SHP77 treated with DMSO at 0.1 percent for 48 hours (cell line): ENCODE measurements around the gene TPT1.
"Not testable (repeated sequence)": the region's sequence is repeated elsewhere in the genome, so short reads cannot be mapped to it uniquely, and the experiment has no call there.

Experiments
- DNase-seq: peaks from one replicate; lab custom pipeline; 2025; lab: John Stamatoyannopoulos, UW

Gene TPT1

DNA sequence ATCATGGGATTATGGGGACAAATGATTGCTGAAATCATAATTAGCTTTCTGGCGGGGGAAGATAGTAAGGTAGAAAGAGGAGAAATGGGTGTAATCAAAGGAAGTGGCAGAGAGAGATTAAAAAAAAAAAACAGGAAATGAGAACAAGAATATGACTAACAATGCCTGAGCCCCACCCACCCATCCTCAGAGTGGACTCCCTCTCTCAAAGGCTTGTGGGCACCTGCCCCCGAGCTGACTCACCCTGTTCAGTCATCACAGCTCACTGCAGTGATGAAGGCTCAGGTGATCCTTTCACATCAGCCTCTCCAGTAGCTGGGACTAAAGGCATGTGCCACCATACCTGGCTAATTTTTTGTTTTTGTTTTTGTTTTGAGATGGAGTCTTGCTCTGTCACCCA lies 26.4 kb upstream of the TPT1 start:
- DNase-seq: no peak

GRCh38 chr13:45365558-45365885 lies 24.5 kb upstream of the TPT1 start:
- no peak for DNase-seq

DNA sequence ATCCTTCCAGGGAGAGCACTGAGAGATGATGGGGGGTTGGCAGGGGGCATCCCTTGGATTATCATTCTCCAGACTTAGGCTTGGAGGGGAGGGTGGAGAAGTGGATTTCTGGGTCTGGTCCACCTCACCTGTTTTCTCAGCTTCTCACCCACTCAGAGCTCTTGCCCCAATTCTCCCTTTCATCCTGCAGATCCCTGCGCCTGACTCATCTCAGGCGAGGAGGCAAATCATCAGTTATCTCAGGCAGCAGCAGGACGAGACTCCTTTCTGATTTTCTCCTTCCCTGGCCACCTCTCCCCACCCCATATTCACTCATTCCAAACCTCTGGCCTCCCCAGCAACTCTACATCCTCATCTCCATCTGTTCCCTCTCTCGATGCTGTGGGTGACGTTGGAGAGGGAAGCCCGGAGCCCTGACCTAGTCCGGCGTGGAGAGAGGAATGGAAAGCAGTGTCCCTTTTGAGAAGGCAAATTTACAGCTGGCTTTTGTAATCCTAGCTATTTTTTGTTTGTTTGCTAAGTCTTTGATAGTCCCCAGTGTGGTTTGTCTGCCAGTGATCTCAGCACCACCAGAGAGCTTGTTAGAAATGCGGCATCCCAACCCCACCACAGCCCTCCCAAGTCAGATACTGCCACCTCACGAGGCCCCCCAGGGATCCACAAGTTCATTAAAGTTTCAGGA lies 24.0 kb upstream of the TPT1 start:
- no peak for DNase-seq

DNA sequence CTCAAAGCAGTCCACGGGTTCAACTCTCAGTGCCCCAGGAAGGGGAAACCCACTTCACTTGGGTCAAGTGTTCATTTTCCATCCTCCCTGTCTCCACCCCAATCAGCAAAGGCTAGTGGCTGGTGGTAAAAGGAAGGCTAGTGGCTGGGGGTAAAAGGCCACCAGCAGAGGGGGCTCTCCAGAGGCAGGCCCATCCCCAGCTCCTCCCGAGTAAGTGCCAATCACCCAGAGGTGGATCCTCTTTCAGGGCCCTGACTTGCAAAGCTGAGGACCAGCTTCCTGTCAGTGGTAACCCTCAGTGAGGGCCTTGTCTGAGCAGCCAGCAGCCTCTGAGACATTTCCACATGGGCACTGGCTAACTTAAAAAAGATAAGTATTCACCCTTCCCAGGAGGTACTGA lies 22.0 kb upstream of the TPT1 start:
- DNase-seq: no peak

DNA sequence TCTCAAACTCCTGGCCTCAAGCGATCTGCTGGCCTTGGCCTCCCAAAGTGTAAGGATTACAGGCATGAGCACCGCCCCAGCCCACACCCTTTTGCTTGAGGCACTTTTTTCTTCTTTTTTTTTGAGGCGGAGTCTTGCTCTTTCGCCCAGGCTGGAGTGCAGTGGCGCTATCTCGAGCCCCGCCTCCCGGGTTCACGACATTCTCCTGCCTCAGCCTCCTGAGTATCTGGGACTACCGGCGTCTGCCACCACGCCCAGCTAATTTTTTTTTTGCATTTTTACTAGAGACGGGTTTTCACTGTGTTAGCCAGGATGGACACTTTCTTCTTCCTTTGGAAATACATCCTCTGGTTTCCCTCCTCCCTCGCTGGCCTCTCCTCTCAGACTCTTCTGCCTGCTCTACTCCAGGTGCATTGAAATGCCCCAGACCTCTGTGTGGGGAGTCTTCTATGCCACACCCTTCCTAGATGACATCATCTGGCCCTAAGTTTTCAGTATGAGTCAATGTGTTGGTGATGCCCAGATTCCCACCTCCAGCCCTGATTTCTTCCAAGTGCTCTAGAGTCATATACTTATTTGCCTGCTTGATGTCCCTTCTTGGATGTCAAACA lies 20.7 kb upstream of the TPT1 start:
- DNase-seq: no peak

DNA sequence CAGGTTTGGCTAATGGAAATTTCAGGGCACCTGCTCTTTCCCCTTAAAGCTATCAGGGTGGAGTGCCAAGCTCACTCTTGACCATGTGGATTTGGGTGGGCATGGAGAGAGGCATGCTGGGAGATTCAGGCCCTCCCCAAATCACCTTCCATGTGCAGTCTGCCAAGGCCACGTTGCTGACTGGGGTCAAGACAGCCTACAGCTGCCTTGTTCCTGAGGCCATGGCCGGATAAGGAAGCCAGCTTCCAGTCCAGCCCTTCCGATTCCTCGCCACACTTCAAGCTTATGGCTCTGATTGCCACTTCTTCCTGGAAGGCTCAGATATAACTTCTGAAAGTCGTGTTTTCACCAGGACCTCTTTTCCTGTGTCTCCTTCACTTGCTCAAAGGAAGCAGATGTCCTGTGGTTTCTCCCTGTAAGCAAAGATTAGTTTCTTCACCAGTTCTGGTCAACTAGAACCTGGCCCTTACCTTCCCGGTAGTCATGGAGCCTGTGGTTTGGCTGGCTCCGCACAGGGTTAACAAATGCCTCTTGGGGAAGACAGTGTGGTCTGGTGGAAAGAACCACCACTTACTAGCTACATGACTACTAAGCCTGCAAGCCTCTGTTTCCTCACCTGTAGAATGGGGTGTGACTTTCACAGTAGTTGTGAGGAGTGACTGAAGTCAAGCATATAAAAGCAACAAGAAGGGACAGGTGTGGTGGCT lies 16.1 kb upstream of the TPT1 start:
- DNase-seq: no peak

- no peak for DNase-seq
Measured at GRCh38 chr13:45353895-45354294, 12.9 kb upstream of the TPT1 start.

DNA sequence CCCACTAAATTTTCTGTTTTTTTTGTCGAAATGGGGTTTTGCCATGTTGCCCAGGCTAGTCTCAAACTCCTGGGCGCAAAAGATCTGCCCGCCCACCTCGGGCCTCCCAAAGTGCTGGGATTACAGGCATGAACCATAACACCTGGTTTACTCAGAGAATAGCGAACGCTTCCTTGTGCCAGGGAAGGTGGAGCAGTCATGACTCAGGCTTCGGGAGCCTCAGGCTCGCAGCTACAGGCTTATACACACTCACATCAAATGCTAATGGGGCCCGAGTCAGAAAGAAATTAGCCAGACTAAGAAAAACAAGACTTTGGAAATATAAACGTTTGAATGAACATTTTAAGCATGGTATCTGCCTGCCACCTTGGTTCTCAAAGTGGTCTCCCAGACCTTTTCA lies 11.0 kb upstream of the TPT1 start:
- no peak for DNase-seq

DNA sequence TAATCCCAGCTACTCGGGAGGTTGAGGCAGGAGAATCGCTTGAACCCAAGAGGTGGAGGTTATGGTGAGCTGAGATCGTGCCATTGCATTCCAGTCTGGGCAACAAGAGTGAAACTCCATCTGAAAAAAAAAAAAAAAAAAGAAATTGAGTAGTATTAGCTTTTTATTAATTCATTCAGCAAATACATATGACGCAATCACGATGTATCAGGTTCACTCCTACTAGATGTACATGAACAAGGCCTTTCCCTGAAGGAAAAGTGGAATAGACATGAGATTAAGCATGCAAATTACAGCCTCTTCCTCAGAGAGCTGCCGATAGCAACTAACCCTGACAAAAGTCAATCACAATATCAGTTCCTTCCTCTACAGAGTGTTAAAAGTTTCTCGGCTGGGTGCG lies 9.2 kb upstream of the TPT1 start:
- DNase-seq: no peak

- no peak for DNase-seq
Measured at GRCh38 chr13:45349438-45349837, 8.5 kb upstream of the TPT1 start.

GRCh38 chr13:45344064-45344463 lies 3.1 kb upstream of the TPT1 start:
- DNase-seq: not testable (repeated sequence)

GRCh38 chr13:45343102-45343501 lies 2.1 kb upstream of the TPT1 start:
- DNase-seq: not testable (repeated sequence)

DNA sequence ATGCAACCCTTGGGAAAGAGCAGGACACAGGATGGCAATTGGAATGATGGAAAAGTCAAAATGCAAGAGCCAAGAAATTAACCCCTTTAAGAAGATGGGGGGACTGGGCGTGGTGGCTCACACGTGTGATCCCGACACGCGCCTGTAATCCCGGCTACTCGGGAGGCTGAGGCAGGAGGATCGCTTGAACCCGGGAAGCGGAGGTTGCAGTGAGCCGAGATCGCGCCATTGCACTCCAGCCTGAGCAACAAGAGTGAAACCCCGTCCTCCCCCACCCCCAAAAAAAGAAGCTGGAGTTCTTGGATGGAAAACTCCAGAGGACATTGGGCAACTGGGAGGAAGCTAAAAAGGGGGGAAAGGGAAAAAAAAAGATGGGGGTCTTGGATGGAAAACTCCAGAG lies 1.7 kb upstream of the TPT1 start:
- not testable (repeated sequence) for DNase-seq

DNA sequence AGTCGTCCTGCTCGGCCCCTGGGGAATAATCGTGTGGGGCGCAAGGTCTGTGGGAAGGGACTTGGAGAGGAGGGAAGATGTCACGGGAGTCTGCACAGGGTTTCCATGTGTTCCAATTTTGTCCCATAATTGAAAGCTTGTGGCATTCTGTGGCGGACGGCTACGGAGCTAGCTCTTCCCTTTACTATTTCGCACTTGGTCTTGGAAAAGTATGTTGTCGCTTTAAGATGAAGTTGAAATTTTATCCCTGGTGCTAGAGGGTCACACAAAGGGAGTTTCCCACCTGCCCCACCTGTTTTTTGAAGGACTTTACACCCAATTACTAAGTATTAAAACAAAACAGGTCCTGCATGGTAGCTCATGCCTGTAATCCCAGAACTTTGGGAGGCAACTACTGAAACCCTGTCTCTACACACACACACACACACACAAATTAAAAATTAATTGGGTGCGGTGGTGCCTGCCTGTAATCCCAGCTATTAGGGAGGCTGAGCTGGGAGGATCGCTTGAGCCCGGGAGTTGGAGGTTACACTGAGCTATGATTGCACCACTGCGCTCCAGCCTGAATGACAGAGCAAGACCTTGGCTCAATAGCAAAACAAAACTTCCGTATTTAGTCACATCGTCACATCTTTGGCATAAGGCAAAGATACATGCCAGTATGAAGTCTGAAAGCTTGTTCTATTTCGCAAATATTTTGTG lies 967 bp upstream of the TPT1 start:
- no peak for DNase-seq

DNA sequence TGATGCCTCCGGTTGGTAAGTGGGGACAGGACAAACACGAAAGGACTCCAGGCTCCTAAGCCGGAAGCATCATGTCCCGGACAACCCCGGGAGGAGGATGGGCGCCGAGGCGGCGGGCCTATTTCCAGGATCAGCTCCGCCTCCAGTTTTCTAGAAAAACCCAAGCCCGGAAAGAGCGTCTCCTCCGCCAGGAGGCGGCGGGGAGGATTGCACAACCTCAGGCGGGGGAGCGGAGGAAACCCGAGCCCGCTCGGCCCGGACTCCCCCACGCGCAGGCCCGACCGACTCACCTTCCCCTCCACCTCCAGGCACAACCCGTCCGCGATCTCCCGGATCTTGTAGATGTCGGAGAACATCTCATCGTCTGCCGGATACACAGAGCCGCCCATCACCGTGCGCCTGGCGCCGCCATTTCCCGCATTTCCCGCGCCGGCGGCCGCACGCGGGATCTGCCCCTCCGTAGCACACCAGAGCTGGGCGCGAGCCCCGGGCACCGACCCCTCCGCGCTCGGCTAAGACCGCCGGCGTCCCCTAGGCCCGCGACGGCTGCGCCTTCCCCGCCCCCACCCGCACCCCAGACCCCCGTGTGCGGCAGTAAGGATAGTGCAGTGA lies 455 bp downstream of the TPT1 start:
- no peak for DNase-seq

GRCh38 chr13:45339867-45340266 lies 1.1 kb downstream of the TPT1 start:
- DNase-seq: no peak

DNA sequence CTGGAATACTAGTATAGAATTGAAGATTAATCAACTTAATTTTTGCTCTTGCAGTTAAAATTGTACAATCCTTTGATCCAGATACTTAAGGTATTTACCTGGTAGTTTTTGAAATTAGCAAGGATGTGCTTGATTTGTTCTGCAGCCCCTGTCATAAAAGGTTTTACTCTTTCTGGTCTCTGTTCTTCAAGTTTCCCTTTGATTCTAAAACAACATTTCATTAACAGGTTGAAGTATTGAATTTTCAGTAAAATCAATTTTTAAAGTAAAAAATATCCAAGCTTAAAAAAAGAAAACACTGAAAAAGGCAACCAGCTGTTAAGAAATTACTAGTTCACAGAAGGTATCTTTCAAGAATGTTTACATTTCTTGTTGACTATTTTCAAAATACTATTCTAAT lies 1.6 kb downstream of the TPT1 start:
- no peak for DNase-seq

DNA sequence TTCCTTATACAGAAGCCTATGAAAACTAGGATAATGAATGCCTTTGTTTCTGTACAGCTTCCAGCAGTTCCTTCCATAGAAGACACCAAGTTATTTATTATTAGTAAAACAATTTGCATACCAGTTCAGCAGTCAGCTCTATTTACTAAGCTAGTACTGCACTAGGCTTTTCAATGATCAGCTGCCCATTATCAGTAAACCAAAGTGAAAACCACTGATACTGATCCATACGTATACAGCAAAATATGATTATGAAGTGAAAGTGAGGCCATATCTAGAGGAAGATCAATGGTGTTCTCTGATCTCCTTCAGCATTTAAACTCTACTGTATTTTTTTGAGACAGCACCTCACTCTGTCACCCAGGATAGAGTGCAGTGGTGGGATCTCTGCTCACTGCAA lies 3.2 kb downstream of the TPT1 start:
- no peak for DNase-seq

DNA sequence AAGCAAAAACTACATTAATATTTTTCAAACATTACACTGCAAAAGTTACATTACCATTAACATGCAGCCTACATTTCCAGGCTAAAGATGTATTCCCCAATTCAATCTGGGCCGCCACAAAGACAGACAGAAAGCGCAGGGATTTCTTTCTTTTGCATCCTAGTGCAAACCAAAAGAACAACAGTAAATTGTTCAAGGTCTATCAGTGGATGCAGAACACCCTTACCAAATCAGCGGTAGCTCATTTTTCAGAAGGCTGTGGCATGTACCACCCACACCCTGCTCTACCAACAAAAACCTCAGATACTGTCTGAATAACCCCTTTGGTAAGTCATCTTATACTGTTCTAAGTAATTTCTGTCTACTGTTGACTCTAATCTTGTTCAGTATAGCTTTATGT lies 3.6 kb downstream of the TPT1 start:
- DNase-seq: no peak

DNA sequence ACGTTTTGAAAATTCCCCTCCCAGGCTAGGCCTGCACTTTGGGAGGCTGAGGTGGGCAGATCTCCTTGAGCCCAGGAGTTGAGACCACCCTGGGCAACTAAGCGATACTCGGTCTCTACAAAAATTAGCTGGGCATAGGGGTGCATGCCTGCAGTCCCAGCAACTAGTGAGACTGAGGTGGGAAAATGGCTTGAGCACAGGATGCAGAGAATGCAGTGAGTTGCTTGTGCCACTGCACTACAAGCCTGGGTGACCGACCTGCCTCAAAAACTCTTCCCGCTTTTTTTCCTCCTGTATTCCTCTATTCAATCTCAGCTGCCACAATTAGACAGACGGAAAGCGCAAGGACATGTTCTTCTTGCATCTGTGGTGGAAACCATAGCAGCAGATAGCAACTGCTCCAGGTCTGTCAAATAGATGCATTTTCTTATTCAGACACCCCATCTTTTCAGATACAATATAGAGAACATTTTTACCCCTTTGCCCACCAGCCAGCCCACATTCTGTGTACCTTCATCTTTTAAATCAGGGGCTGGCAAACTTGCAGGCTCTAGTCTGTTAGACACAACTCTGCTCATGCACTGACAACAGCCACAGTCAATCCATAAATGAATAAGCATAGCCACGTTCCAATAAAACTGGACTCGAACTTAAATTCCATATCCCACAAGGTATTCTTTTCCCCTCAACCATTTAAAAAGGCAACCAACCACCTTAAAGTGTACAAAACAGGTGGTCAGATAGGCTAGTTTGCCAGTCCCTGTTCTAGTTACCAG lies 4.8 kb downstream of the TPT1 start:
- DNase-seq: no peak

DNA sequence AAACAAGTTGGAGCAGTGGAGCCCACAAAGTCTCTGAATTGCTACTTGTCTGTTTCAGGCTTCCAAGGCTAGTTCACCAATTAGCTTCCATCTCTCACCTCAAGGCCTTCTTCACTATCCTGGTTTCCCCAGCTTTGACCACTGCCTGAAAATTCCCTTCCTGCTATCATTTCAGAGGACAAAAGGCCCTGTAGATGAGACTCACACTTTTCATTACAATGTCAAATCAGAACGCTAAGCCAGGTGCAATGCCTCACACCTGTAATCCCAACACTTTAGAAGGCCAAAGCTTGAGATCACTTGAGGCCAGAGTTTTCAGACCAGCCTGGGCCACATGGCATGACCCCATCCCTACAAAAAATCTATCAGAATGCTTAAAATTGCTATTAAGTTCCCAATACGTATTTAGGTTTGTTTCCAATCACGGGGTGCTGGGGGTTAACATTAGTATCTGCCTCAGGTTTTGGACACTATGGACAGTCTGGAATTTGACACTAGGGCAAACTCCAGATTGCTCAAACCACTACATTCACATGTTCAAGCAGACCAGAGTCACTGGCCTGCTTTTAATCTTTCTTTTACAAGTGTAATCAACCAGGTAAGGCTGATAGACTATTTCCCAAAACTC lies 5.5 kb downstream of the TPT1 start:
- no peak for DNase-seq
